ENCODE data around the gene ARF6.

DNA sequence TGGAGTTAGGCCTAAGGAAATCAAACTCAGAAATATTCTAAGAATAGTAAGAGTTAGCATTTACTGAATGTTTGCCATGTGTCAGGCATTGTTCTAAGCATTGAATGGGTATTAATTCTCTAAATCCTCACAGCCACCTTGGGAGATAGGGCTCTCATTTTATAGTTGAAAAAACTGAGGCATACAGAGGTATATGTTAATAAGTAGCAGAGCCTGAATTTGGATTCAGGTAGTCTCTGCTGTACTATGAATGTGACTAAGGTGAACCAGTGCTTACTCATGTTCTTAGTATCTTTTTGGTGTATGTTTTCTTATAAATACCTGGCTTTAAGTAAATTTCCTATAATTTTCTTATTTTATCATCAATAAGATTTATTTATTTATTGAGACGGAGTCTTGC is 8.1 kb downstream of the ARF6 start:
- no peak for TF ChIP-seq TAF1 (IDR thresholded peaks at IDR 0.05; ENCODE audit: borderline replicate concordance, insufficient read depth, low read length)
- TF ChIP-seq POLR2AphosphoS5 (IDR thresholded peaks at IDR 0.05; ENCODE audit: low read depth, low read length): no peak
- TF ChIP-seq SIN3A (IDR thresholded peaks at IDR 0.05; ENCODE audit: borderline replicate concordance, insufficient read depth, low read length): no peak
- TF ChIP-seq, protein P1, sequence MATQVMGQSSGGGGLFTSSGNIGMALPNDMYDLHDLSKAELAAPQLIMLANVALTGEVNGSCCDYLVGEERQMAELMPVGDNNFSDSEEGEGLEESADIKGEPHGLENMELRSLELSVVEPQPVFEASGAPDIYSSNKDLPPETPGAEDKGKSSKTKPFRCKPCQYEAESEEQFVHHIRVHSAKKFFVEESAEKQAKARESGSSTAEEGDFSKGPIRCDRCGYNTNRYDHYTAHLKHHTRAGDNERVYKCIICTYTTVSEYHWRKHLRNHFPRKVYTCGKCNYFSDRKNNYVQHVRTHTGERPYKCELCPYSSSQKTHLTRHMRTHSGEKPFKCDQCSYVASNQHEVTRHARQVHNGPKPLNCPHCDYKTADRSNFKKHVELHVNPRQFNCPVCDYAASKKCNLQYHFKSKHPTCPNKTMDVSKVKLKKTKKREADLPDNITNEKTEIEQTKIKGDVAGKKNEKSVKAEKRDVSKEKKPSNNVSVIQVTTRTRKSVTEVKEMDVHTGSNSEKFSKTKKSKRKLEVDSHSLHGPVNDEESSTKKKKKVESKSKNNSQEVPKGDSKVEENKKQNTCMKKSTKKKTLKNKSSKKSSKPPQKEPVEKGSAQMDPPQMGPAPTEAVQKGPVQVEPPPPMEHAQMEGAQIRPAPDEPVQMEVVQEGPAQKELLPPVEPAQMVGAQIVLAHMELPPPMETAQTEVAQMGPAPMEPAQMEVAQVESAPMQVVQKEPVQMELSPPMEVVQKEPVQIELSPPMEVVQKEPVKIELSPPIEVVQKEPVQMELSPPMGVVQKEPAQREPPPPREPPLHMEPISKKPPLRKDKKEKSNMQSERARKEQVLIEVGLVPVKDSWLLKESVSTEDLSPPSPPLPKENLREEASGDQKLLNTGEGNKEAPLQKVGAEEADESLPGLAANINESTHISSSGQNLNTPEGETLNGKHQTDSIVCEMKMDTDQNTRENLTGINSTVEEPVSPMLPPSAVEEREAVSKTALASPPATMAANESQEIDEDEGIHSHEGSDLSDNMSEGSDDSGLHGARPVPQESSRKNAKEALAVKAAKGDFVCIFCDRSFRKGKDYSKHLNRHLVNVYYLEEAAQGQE (IDR thresholded peaks at IDR 0.05; ENCODE audit: insufficient read depth in 1 of 2, low read depth in 2 of 2, low read length in 2 of 2): no peak
- no peak for TF ChIP-seq FOXP2 (optimal IDR thresholded peaks at IDR 0.05; ENCODE audit: borderline replicate concordance, extremely low read depth, extremely low read length, insufficient read depth)
